ENCODE measurements around the gene CLDN20.
A peak's percentile ranks its signal among the peaks of the same experiment; 100 is the strongest.

The CLDN20 gene

DNA sequence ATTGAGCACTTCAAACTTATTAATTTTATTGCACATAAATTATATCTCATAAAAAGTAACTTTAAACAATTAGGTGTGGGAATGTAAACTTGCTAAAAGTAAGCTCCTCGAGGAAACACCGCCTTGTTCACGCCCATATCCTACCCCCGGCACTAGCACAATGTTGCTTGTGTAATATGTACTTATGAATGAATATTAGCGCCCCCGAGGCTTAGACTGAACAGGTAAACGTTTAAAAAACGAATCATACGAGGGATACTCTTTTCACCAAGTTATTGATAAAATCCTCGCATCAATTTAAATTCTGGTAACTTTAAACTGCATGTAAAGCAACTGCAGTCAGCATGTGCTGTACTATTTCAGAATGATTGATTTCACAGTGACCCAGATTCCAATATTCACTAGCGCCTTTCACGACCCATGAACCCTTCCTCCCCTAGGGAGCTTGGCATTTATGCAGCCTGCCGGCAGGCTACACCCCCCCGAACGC lies 49.8 kb downstream of the CLDN20 start:
- peak overlapping the region; percentile 86 for H3K27ac ChIP-seq
- no peak for TF ChIP-seq ZFX (IDR thresholded peaks at IDR 0.05; ENCODE audit: borderline replicate concordance)
- no peak for TF ChIP-seq CTCF (IDR thresholded peaks at IDR 0.05)

DNA sequence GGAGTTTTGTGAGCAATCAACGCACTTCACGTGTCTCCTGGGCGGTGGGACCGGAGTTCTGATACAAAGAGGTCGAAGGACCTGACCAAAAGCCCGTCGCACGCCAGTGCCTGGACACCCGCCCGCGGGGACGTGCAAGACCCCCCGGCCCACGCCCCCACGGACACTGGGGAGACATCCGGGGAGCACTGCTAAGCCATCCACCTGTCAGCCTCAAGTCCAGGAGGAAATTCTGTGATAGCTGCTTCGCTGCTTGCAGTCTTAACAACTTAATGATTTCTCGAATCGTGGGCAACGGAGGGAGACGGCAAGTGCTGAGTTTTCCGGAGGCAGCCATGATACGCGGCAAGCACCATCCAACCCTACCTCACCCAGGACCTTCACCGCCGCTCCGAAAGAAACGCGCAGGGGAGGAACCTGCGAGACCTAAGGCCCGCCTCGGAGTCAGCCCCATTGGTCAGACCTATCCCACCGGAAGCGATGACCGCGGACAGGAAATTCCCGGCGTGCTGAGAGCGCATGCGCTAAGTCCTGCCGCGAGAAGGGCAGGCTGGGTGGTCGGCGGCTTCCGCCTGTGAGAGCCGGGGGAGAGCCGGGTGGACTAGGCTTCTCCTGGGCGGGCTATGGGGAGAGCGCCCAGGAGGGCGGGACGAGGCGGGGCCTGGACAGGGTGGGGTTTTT lies 50.4 kb downstream of the CLDN20 start, which contains the start of gene TFB1M:
TFB1M (minus strand) TSS at position 393 of the 681 bp plus-strand sequence; CDS start at position 337, 56 bp downstream.
- peak within 1 kb of the TSS; percentile 86 for H3K27ac ChIP-seq
- TF ChIP-seq ZFX (IDR thresholded peaks at IDR 0.05; ENCODE audit: borderline replicate concordance), result no peak
- no peak for TF ChIP-seq CTCF (IDR thresholded peaks at IDR 0.05)

DNA sequence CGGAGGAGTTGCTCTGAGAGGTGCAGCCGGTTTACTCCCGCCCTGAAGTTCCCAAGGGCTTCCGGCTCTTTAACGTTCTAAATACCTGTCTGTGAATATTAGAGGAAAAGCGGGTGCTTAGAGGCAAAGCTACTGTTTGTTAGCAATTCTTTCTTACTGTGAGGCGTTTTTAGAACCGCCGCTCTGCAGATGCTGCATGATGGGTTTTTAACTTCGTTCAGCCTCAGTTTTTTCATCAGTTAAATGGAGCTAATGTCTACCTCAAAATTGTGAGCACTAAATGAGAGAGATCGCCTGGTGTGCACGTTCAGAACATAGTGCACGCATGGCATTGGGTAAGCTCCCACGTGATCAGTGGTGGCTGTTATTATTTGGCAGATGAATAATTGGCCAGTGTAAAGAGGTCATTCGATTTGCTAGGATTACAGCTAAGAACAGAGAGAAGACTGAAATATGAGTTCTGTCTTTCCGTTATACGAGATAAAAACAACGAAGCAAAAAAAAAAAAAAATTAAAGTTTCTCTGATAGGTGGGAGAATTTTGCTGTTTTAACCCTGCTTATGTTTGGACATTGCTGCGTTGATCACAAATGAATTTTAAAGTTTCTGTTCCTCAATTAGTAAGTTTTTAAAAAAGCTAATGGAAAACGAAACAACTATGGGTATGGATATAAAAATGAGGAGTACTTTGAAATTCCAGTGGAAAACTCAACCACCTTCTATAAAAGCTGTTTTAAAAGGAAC lies 51.1 kb downstream of the CLDN20 start:
- H3K27ac ChIP-seq, result peak overlapping the region; percentile 86
- TF ChIP-seq ZFX (IDR thresholded peaks at IDR 0.05; ENCODE audit: borderline replicate concordance) (no peak), CTCF (IDR thresholded peaks at IDR 0.05) (no peak)

GRCh38 chr6:155315516-155315871 lies 51.7 kb downstream of the CLDN20 start:
- H3K27ac ChIP-seq, result peak overlapping the region; percentile 86
- TF ChIP-seq ZFX (IDR thresholded peaks at IDR 0.05; ENCODE audit: borderline replicate concordance) (no peak), CTCF (IDR thresholded peaks at IDR 0.05) (no peak)

DNA sequence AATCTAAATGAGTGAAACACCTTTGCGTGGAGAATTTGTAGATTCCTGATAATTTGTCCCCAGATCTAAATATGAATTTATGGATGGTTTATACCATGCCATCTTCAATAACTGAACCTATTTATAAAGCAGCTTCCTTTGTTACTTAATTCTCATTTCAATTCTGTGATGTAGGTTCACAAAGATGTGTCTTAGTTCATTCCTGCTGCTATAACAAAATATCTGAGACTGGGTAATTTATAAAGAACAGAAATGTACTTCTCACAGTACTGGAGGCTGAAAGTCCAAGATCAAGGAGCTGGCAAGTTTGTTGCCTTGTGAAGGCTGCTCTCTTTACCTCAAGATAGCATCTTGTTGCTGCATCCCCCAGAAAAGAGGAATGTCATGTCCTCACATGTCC lies 52.6 kb downstream of the CLDN20 start:
- TF ChIP-seq ZFX (IDR thresholded peaks at IDR 0.05; ENCODE audit: borderline replicate concordance) (no peak), CTCF (IDR thresholded peaks at IDR 0.05) (no peak)
- no peak overlapping the region for H3K27ac ChIP-seq

DNA sequence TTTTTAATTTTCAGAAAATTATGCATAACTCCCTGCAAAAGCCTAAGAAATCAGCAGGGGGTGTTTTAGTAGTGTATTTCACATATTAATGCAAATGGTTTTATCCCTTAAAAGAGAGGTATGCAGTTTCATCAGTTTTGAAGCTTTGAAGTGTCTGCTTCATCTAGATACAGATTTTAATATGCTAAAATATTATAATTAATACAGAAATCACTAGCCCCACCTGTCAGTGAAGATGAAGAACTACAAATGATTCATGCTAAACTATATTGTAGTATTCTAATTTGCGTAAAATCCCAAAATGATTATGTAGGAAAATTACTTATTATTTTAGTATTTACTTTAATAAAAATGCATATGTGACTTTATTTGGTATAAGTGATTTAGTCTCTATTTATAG lies 53.4 kb downstream of the CLDN20 start:
- TF ChIP-seq ZFX (IDR thresholded peaks at IDR 0.05; ENCODE audit: borderline replicate concordance) (no peak), CTCF (IDR thresholded peaks at IDR 0.05) (peak; percentile 49)
- H3K27ac ChIP-seq, result no peak overlapping the region

DNA sequence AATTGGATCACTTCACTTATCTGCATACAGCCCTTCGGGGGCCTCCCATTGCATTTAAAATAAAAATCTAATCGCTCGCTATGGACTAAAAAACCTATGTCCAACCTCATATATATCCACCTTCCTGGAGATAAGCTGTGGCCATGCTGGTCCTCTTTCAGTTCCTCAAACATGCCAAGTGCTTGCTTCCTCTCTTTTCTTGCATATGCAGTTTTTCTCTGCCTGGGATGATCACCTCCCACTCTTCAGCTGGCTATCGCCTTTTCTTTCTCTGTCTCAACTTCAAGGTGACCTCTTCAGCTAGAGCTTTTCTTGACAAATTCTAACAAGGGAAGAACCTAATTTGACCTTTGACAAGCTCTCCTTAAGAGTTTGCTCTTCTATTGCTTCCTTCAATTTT lies 56.1 kb downstream of the CLDN20 start:
- no peak overlapping the region for H3K27ac ChIP-seq
- TF ChIP-seq CTCF (IDR thresholded peaks at IDR 0.05), result no peak
- TF ChIP-seq ZFX (IDR thresholded peaks at IDR 0.05; ENCODE audit: borderline replicate concordance), result no peak
